AG04450 (cell line): ENCODE results near the gene PSMD2. TPM values are rescaled to one million over a fixed set of nuclear protein-coding genes. Genes with fewer than 3 reads are reported as not detected.

ENCODE experiments used
- CTCF ChIA-PET: fragments of 300-600, 350-600 bp; formaldehyde crosslinking; extraction: SDS; loops from one replicate; lab custom pipeline; 2022; ENCODE audit warnings: antibody characterized with exemption, inconsistent platforms; lab: Charles Lee
- POLR2A ChIA-PET: fragments of 350-600 bp; formaldehyde crosslinking; extraction: SDS; loops from one replicate; lab custom pipeline; 2021; ENCODE audit warnings: antibody characterized with exemption, inconsistent platforms; lab: Yijun Ruan, JAX
- DNase-seq: peaks from one replicate; pipeline ENCODE4 v3.0.0-alpha.2; 2011; ENCODE audit warnings: low read depth, low spot score
- H3K27ac ChIP-seq: one replicate; pipeline ENCODE4 v1.5.1; 2012; ENCODE audit warnings: low read depth, low read length, control low read depth
- H3K27me3 ChIP-seq: one replicate; pipeline ENCODE4 v1.6.0; 2012; ENCODE audit warnings: low read length; ENCODE audit not compliant: control insufficient read depth, insufficient read depth
- H3K4me3 ChIP-seq: 2 replicates; pipeline ENCODE4 v1.5.1; 2011; ENCODE audit warnings: mild to moderate bottlenecking, low read depth, low read length, control low read depth
- H3K9me3 ChIP-seq: 2 replicates; pipeline ENCODE4 v1.5.1; 2012; ENCODE audit warnings: low read length; ENCODE audit not compliant: control insufficient read depth, insufficient read depth
- polyA plus RNA-seq: library from polyadenylated mRNA; depleted of rRNA; stranded (reverse); fragments of >200 nt; gene quantifications from 2 replicates; pipeline ENCODE4 v1.2.3, GENCODE V29; 2011
- TF ChIP-seq, protein P1 (sequence below): IDR thresholded peaks from 2 replicates; pipeline ENCODE4 v1.5.1; 2011; ENCODE audit warnings: low read depth, low read length, control low read depth, inconsistent platforms

Gene PSMD2
- polyA plus RNA-seq, 1 experiment, result 318 TPM

DNA sequence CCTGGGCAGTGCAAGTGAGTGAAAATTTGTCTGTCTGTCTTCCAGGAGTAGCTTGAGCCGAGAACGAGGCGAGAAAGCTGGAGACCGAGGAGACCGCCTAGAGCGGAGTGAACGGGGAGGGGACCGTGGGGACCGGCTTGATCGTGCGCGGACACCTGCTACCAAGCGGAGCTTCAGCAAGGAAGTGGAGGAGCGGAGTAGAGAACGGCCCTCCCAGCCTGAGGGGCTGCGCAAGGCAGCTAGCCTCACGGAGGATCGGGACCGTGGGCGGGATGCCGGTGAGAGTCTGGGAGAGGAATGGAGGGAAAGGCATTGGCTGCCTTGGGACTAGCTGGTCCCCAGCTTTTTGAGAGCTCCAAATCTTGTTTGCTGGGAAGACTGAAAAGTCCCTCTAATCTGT lies 28.1 kb downstream of the PSMD2 start:
- Histone ChIP-seq H3K4me3 (no peak overlapping the region), H3K27me3 (no peaks in the 10 kb centered on the region), H3K9me3 (no peaks in the 10 kb centered on the region; the same call in 1 of the 2 replicates), H3K27ac (no peak overlapping the region)
- no peak for DNase-seq
- TF ChIP-seq, protein P1, sequence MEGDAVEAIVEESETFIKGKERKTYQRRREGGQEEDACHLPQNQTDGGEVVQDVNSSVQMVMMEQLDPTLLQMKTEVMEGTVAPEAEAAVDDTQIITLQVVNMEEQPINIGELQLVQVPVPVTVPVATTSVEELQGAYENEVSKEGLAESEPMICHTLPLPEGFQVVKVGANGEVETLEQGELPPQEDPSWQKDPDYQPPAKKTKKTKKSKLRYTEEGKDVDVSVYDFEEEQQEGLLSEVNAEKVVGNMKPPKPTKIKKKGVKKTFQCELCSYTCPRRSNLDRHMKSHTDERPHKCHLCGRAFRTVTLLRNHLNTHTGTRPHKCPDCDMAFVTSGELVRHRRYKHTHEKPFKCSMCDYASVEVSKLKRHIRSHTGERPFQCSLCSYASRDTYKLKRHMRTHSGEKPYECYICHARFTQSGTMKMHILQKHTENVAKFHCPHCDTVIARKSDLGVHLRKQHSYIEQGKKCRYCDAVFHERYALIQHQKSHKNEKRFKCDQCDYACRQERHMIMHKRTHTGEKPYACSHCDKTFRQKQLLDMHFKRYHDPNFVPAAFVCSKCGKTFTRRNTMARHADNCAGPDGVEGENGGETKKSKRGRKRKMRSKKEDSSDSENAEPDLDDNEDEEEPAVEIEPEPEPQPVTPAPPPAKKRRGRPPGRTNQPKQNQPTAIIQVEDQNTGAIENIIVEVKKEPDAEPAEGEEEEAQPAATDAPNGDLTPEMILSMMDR, result no peak
- CTCF ChIA-PET, result no interaction called here
- POLR2A ChIA-PET, result interaction anchor here (0.8 to 1.6 kb wide), 2 partner anchors 10 to 11 kb away, joined by 3 read pairs; partner anchors contain the start of gene FAM131A

GRCh38 chr3:184328516-184328915 lies 29.5 kb downstream of the PSMD2 start:
- ChIA-PET CTCF (no interaction called here), POLR2A (interaction anchor here (0.6 kb wide), 1 partner anchor 16 kb away, joined by 3 read pairs; no protein-coding TSS in a partner anchor)
- H3K27me3 ChIP-seq, result no peaks in the 10 kb centered on the region
- no peaks in the 10 kb centered on the region; the same call in 1 of the 2 replicates for H3K9me3 ChIP-seq
- H3K27ac ChIP-seq, result peak overlapping the region; percentile 52
- no peak overlapping the region for H3K4me3 ChIP-seq
- no peak for DNase-seq
- TF ChIP-seq, protein P1, result no peak

- Histone ChIP-seq H3K27me3 (no peaks in the 10 kb centered on the region), H3K9me3 (no peaks in the 10 kb centered on the region), H3K4me3 (no peak overlapping the region), H3K27ac (peak overlapping the region; percentile 94)
- ChIA-PET POLR2A (no interaction called here), CTCF (interaction anchor here (1.1 kb wide), 1 partner anchor 83 kb away, joined by 3 read pairs; the partner anchor contains the start of gene EEF1AKMT4)
- DNase-seq, result peak; percentile 81
- TF ChIP-seq, protein P1, result no peak
Measured at GRCh38 chr3:184332370-184333090, 33.5 kb downstream of the PSMD2 start.

DNA sequence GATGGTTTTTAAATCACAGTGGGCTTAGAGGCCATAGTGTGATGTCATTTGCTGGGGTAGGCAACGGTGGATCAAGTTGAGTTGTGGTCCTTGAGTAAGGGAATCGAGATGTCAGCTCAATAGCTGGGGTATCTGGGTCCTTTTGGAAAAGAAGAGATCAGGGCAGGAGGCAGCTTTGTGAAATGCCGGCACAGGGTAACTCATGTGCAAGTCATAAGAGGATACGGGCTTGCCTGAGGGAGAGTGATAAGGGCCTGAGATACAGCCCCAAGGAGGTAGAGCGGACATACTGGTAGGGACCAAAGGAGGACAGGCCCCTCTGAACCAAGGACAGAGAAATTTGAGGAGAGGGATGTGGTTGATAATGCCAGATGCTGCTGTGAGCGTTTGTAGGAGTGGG lies 34.1 kb downstream of the PSMD2 start:
- Histone ChIP-seq H3K27ac (peak overlapping the region; percentile 94), H3K9me3 (no peaks in the 10 kb centered on the region), H3K27me3 (no peaks in the 10 kb centered on the region), H3K4me3 (no peak overlapping the region)
- POLR2A ChIA-PET, result no interaction called here
- TF ChIP-seq, protein P1, result no peak
- no peak for DNase-seq
- CTCF ChIA-PET, result no interaction called here

- H3K27ac ChIP-seq, result peak overlapping the region; percentile 34
- no peaks in the 10 kb centered on the region for H3K27me3 ChIP-seq
- DNase-seq, result no peak
- no peaks in the 10 kb centered on the region; the same call in 1 of the 2 replicates for H3K9me3 ChIP-seq
- TF ChIP-seq, protein P1, result no peak
- no peak overlapping the region for H3K4me3 ChIP-seq
- POLR2A ChIA-PET, result interaction anchor here (1.0 kb wide), 1 partner anchor 14 kb away, joined by 3 read pairs; no protein-coding TSS in a partner anchor
- CTCF ChIA-PET, result no interaction called here
Measured at GRCh38 chr3:184333700-184334099, 34.7 kb downstream of the PSMD2 start.
